ENCODE data around the gene SLC25A22. TPM values are rescaled to one million over a fixed set of nuclear protein-coding genes. Genes with fewer than 3 reads are reported as not detected.

The SLC25A22 gene
- total RNA-seq, 1 donor from 2014 or later = 4.0 TPM

DNA sequence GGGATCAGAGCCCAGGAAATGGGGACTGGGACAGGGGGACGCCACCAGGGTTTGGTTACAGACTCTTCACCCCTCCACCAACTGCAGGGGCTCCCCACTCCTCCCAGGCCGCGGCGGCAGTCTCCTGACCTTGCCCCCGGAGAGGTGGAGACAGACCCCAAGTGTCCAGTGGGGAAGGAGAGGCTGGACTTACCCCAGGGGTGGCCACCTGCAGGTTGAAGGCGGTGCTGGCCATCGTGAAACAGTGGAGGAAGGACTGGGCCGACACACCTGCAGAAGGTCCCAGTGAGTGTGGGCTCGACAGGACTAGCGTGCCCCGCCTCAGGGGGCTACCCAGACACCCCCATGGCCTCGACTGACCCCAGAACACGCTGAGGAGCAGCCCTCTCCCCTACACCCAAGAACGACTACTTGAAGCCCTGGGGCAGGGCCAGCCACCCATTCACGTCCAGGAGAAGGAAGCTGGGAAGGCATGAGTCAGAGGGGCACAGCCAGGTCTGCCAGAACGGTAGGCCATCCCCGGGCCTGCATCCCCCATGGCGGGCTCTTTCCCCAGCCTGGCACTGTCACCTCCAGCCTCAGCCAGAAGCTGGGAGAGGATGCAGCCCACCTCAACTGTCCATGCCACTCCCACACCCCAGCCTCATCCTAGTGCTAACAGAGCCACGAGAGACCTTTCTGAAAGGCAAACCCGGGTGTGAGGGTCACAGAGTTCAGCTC is 23.0 kb downstream of the SLC25A22 start:
- DNase-seq (ENCODE audit: low read depth in 2 of 2) = peak in 1 of 2 donors; percentile 48

DNA sequence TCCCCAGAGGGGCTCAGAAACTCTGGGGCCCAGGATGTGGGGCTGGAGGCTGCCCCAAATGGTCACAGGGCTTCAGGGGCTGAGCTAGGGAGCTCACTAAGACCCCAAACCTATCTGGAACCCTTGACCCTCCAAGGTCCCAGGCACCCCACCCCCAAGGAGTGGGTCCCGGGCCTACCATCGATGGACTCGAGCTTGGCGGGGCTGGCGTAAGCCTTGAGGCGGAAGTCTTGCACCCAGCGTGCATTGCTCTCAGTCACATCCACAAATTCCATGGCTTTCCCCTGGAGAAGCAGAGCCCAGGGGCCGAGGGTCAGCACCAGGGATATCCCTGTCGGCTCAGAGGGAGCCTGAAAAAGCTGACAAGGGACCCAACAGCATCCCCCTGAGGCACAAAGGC is 24.3 kb downstream of the SLC25A22 start:
- DNase-seq (ENCODE audit: low read depth in 2 of 2) = no peak

DNA sequence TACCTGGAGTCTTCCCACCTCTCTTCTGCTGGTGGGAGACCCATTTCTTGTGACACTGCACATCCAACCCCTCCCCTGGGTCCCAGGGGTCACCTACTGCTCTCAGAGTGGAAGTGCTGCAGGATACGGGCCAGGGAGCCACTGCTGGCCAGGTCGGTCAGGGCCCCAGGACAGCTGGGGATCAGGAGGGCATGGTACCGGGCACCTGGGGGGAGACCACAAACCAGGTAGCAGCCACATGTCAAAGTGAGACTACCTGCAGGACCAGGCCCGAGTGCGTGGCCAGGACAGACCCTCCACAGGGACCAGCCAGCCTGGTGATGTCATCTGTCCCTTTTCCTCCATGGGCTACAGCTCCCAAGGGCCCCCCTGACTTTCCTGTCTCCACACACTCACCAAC is 24.7 kb downstream of the SLC25A22 start:
- DNase-seq (ENCODE audit: low read depth in 2 of 2) = no peak

DNA sequence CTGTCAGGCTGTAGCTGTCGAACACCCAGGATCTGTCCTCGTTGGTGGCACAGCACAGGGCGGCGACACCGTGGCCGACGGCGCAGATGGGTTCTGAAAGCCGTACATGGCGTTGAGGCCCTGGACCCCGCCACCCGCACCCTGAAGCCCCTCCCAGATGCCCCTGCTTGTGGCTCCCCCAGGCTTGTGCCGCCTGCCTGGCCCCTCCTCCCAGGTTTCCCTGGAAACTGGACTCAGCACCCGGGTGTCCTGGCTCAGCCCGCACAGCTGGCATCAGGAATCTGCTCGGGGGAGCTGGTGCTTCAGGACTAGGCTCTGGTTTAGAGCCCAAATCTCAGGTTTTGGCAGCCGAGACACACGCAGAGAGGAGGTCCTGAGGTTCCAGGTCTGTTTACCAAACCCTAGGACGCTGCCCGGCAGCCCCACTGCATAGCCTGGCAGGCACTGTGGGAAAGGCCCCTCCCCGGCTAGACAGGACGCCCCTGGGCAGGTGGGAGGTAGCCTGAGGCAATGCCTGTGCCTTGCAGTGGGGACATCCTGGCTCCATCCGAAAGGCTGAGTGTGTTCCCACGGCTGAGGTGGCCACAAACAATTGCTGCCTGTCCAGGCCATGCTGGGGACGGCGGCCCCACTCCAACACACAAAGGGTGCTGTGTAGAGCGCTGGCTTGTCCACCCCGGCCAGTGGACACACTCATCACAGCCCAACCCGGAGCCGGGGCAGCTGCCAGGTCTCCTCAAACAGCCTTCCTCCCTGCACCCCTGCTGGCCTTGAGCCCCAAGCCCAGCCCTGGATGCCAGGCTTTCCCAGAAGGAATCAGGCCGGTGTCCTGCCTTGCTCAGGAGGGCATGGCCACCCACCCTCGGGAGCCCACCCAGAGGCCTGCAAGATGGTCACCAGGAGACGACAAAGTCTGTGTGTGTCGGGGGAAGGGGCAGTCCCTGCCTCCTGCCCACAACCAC is 25.4 kb downstream of the SLC25A22 start:
- DNase-seq (ENCODE audit: low read depth in 2 of 2) = no peak

DNA sequence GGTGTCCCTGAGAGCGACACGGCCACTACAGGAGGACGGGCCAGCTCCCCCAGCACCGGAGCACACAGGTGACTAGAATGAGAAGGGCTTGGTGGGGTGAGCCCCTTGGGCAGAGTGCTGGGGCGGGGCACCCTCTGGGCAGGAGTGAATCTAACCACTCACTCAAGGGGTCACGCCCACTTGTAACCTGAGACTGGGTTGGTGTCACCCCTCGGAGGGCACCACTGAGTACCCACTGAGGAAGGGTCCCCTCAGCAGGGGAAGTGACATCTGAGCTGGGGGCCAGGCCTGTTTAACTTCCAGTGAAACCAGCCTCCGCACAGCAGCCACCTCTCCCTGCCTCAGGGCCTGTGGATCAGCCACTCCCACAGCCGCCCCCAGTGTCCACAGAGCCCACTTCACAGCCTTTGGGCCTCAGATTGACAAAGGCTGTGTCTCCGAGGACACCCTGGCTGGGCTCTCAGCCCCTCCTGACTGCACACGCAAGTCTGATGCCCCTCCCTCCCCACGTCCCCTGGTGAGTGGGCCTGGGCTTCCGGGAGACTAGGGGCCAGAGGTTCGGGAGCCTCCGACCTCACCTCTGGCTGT is 26.4 kb downstream of the SLC25A22 start:
- no peak for DNase-seq (ENCODE audit: low read depth in 2 of 2)

DNA sequence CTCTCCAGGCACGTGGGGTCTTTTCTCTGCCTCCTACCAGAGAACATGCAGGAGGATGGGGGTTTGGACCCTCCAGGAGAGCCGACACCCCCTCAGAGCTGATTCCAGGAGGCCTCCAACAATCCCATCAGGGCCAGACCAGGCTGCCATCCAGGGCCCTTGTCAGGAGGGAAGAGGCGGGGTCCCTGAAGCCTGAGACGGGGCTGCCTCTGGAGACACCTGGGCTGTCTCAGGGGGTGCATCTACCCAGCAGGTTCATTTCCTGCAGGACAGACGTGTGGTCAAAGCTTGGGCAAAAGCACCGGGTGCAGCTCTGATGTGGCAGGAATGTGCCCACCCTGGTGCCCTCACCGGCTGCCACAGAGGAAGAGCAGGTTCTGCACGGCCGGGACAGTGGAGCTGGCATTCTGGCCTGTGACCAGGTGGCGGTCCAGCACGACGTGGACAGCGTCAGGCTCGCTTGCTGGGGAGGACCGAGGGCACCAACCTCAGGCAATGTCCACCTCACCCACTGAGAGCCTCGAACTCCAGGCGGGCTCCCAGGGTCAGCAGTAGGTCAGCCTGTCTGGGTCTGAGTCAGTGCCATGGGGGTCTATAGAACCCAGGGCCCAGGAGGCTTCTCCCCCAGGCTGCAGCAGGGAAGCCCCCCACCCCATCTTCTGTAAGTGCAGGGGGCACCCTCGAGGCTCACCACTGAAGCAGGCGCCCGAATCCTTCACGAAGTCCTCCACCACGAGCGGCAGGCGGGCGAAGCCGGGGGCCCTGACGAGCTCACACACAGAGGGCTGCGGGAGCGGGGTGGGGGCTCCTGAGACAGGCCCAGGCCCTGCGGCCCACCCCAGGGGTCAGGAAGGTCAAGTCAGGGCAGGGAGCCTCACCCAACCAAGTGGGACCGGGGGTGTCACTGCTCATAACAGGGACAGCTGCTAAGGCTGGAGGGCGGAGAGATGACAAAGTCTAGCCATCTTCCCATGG is 27.2 kb downstream of the SLC25A22 start:
- DNase-seq (ENCODE audit: low read depth in 2 of 2) = no peak

DNA sequence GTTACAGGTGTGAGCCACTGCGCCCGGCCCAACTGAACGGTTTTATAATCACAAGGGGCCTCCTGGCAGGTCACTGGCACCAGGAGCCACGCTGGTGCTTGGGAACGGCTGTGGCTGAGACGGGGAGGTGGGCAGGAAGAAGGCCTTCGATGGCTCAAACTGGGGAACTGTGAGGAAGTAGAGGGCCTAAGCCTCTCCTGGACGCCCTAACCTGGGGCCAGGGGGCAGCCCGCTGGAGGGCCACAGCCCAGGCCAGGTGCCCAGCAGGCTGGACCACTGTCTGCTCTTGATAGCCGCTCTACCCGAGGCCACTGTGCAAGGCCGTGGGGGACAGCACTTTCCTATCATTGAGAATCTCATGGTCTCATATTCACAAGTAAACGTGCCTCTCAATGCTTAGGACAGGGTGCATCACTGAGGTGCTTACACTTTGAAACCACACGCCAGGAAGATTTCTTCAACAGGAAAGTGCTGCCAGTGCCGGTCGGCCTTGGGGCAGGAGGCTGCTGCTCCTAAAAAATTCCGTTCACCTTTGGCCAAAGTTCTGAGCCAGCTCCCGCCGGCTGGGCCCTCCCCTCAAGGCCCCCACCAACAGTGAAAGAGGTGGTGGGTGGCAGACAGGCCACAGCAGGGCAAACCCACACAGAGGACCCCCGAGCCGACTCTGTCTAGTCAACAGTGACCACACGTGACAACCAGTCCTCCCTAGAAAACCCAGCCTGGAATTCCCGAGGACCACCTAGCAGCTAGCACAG is 28.0 kb downstream of the SLC25A22 start:
- no peak for DNase-seq (ENCODE audit: low read depth in 2 of 2)

DNA sequence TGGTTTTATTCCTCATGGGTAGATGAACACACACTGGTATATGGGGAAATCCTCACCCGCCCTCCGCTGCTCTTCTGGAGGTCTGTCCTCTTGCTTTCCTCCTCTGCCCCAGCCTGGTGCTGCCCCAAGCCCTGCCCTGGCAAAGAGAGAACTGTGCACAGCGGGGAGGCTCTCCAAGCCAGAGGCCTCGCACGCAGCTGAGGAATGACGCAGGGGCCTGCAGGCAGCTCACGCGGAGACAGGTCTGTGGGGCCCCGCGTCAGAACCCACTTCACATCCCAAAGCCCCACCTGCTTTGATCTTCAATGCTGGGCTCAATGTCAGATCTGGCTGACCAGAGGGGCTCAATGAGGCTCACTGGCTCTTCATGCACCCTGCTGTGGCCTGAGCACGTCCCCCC is 30.8 kb downstream of the SLC25A22 start:
- DNase-seq (ENCODE audit: low read depth in 2 of 2) = no peak

DNA sequence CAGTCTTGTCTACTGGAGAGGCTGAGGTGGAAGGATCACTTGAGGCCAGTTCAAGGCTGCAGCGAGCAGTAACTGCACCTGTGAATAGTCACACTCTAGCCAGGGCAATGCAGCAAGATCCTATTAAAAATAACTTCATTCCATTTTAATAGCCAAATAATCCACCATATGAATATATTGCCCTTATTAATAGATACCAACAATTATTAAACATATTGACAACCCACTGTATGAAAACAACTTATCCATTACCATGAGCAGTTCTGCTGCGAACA is 31.2 kb downstream of the SLC25A22 start:
- DNase-seq (ENCODE audit: low read depth in 2 of 2) = no peak

DNA sequence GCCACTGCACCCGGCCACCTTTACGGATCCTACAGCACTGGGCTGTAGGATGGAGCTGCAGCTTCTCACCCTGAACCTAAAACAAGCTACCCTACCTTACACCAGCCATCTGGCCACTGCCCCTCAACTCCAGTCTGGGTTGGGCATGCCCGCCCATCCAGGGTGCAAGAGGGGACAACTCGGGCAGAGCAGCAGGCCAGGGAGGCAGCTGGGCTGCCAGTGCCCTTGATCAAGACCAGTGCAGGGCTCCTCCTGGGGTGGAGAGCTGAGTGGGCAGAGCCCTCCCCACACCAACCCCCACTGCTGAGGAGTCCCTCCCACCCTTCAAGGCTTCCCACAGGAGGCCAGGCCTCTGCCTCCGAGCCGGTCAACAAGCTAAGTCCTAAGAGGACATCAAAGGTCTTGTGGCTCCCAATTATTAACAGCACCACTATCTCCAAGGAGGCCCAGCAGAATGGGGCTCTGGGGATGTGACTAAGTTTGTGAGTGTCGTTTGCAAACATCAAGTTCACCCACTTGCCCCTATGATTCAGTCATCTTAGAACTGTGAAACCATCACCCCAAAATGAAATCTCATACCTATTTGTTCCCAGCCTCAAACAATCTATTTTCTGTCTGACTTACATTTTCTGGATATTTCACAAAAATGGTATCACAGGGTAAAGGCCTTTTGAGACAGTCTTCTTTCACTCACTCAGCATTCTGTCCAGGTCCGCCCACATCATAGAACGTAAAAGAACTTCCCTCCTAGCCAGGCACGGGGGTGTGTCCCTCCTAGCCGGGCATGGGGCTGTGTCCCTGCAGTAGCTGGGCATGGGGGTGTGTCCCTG is 31.8 kb downstream of the SLC25A22 start:
- no peak for DNase-seq (ENCODE audit: low read depth in 2 of 2)

DNA sequence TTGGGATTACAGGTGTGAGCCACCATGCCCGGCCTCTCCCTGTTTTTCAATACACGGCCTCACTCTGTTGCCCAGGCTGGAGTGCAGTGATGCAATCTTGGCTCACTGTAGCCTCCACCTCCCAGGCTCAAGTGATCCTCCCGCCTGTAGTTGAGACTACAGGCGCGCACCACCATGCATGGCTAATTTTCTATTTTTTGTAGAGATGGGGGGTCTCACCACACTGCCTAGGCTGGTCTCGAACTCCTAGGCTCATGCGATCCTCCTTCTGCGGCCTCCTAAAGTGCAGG is 32.3 kb downstream of the SLC25A22 start:
- DNase-seq (ENCODE audit: low read depth in 2 of 2) = no peak

DNA sequence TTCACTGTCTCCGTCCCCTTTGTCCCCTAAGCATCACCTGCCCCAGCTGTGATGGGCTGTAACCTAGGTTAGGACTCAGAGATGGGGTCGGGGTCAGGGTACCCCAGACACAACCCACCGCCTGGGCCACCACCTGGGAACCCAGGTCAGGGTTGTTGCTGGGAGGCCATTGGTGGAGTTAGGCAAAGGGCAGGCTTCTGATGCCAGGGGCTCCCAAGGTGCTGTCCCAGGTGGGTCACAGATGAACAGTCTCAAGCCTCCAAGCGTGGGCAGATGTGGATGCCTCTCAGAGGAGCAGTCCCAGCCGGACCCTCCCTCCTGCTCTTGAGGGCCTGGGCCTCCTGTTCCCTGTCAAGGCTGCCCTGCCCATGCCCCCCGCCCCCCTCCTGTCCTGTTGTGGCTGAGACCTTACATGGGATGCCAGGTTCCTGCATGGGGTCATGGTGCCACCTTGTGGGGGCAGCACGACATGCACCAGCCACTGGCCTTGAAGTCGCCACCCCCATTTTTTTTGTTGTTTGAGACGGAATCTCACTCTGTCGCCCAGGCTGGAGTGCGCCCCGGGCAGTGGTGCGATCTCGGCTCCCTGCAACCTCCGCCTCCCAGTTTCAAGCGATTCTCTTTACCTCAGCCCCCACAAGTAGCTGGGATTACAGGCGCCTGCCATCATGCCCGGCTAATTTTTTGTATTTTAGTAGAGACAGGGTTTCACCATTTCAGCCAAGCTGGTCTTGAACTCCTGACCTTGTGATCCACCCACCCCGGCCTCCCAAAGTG is 32.9 kb downstream of the SLC25A22 start:
- DNase-seq (ENCODE audit: low read depth in 2 of 2) = peak; percentile 29 to 53

DNA sequence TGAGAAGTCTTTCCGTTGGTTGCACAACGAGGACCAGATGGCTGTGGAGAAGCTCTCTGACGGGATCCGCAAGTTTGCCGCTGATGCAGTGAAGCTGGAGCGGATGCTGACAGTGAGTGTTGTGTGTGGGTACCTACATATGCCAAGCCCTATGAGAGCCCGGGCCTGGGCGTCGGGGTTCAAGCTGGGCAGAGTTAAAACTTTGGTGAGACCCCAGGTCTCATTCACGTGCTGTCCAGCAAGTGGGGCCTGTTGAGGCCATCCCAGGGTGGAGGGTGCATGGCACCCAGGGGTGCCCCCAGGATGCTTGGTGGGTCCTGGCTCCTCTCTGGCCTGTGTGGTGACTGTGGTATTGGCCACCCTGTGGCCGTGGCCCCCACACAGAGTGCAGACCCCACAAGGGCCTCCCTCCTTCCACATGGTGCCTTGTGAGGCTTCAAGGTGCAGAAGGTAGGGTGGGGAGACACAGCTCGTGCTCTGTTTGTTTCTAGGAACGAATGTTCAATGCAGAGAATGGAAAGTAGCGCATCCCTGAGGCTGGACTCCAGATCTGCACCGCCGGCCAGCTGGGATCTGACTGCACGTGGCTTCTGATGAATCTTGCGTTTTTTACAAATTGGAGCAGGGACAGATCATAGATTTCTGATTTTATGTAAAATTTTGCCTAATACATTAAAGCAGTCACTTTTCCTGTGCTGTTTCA is 33.6 kb downstream of the SLC25A22 start:
- no peak for DNase-seq (ENCODE audit: low read depth in 2 of 2)

DNA sequence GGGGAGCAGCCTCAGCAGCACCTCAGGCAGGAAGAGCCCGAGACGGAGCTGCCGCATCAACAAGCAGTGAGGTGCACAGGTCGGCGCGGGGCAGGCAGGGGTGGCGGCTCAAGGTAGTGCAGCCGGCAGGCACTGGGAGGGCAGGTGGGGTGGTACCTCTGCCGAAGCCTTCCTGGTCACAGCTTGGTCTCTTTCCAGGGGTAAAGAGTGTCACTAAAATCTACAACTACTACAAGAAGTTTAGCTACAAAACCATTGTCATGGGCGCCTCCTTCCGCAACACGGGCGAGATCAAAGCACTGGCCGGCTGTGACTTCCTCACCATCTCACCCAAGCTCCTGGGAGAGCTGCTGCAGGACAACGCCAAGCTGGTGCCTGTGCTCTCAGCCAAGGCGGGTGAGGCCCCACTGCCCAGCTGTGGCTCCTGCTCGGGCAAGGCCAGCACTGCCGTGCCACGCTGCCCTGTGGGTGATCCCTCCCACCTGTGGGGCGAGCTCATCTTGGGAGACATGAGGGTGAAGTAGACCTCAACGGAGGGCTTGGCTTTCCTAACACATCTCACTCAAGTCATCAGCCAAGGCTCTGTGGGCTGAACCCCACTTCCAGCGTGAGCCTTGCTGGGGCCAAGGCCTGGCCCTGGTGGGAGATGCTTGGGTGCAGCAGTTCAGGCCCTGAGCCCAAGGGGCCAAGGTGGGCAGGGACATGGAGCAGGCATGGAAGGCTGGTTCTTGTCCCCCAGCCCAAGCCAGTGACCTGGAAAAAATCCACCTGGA is 34.3 kb downstream of the SLC25A22 start:
- no peak for DNase-seq (ENCODE audit: low read depth in 2 of 2)

DNA sequence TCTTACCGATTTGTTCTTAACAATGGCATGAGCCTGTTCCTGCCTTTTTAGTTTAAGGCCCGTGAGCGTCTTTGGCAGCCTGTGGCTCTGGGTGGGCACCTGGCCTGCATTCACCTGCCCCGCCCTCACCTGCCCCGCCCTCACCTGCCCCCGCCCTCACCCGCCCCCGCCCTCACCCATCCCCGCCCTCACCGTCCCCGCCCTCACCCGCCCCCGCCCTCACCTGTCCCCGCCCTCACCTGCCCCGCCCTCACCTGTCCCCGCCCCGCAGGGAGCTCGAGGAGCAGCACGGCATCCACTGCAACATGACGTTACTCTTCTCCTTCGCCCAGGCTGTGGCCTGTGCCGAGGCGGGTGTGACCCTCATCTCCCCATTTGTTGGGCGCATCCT is 35.0 kb downstream of the SLC25A22 start:
- DNase-seq (ENCODE audit: low read depth in 2 of 2) = no peak

DNA sequence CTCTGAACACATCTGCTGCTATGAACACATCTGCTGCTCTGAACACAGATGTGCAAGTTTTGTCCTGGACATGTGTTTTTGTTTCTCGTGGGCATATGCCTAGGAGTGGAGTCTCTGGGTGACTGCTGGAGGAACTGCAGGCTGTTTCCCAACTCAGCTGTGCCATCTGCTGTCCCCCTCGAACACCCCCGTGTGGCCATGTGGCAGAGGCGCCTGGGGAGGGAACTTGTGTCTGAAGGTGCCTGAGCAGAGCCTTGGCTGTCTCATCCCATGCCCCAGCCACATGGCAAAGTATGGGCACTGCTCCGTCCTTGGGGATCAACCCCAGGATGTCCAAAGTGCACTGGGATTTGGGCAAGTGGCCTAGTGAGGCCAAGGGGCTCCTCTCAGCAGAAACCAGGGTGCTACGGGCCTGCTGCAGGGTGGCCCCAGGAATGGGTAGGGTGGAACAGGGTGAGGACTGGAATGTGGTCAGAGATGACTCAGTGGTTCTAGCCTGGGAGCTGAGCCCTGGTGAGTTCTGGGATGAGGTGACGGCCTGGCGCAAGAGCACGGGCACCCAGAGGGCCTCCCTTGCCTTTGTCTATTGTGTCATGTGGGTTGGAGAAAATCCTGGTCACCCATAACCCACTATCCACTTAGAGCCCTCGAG is 35.5 kb downstream of the SLC25A22 start:
- DNase-seq (ENCODE audit: low read depth in 2 of 2) = no peak

DNA sequence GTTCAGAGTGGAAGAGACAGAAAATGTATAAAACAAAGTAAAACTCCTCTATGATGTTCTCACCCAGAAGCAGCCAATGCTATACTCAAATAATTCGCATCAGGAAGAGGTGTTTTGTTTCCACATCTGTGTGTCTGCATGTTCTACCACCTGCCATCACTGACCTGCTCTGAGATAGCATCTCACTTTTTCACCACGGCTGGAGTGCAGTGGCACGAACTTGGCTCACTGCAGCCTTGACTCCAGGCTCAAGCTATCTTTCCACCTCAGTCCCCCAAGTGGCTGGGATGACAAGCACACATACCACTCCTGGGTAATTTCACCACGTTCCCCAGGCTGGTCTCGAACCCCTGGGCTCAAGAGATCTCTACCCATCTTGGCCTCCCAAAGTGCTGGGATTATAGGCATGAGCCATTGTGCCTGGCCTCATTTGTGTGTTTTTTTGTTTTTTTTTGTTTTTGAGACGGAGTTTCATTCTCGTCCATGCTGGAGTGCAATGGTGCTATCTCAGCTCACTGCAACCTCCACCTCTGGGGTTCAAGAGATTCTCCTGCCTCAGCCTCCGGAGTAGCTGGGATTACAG is 36.5 kb downstream of the SLC25A22 start:
- DNase-seq (ENCODE audit: low read depth in 2 of 2) = no peak
